HG02870 (cell line): ENCODE measurements around the gene CRBN.

Source experiments
- ATAC-seq: cut with Tn5 transposase; IDR thresholded peaks from one replicate; pipeline ENCODE4 v1.9.1; 2021; ENCODE audit warnings: mild to moderate bottlenecking, moderate library complexity; ENCODE audit not compliant: unreplicated experiment

Gene CRBN

GRCh38 chr3:3179407-3180094 lies at the start of gene CRBN:
TSS of gene CRBN (minus strand) at chr3:3179691. CDS start at chr3:3179687, 4 bp downstream.
- peak; percentile 97 for ATAC-seq

DNA sequence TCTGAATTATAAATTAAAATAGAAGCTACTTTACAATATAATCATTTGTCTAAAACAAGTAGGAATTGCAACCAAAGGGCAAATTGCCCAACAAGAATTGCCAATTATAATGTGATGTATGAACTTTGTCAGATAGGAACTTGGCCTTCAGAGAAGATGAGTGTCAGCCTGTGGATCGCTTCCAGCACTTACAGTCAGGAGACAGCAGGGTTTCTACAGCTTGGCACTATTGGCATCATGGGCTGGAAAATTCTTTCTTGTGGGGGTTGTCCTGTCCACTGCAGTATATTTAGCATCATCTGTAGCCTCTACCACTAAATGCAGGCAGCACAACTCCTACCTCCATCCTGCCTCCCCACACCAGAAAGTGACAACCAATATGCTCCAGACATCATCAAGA lies 48.1 kb upstream of the CRBN start:
- no peak for ATAC-seq

DNA sequence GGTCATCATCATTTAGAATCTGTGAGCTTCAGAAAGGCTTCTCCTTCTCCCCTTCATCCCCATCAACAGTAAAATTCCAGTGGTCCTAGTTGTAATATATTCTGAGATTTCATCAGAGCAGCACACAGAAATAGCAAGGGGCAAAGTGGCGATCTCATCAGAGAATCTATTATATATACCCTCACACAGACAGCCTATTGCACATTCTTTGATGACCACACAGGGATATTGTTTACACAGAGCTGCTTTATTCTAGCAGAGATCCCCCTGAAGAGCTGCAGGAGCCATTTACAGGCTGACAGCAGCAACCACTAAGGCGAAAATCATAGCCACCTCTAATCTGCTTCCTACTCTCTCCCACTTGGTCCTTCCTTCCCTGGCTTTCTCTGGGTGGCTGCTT lies 42.0 kb upstream of the CRBN start:
- ATAC-seq: no peak

- no peak for ATAC-seq
Observed at GRCh38 chr3:3216401-3216800, 36.9 kb upstream of the CRBN start.

- no peak for ATAC-seq
Observed at GRCh38 chr3:3212781-3213440, 33.4 kb upstream of the CRBN start.

GRCh38 chr3:3209714-3210113 lies 30.2 kb upstream of the CRBN start:
- no peak for ATAC-seq

- no peak for ATAC-seq
Observed at GRCh38 chr3:3209057-3209456, 29.6 kb upstream of the CRBN start.

GRCh38 chr3:3201611-3202010 lies 22.1 kb upstream of the CRBN start:
- ATAC-seq: peak; percentile 97

GRCh38 chr3:3200632-3201212 lies 21.2 kb upstream of the CRBN start:
- peak; percentile 43 for ATAC-seq

- no peak for ATAC-seq
Observed at GRCh38 chr3:3199306-3199705, 19.8 kb upstream of the CRBN start.

DNA sequence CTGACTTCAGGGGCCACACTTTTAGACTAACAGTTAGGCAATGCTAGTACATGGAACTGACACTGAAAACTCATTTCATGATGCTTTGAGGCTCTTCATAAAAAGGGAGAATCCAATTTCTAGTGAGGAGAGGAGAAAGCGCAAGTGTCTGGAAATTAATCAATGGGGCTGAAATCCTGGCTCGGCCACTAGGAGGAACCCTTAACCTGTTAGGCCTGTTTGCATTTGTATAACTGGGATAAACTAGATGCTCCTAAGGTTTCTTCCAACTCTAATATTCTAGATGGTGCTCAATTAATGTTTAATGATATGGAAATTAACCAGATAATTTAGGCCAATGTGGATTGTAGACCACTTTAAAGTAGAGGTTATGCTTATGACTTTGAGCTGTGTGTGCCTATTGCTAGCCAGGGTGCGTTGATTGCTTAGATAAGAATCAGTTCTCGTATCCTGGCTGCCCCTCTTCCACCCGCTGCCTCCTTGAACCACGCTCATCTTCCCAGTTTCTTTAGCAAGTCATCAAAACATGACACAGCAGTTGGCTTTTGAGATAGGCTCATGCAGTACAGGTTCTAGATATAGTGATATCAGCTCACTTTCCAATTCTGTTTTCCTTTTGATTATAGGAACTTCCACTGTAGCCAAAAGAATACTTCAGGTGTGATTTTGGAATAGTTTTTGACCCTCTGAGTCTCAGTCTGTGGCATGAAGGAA lies 16.8 kb upstream of the CRBN start:
- no peak for ATAC-seq

GRCh38 chr3:3194861-3195260 lies 15.4 kb upstream of the CRBN start:
- ATAC-seq: no peak

GRCh38 chr3:3192286-3192675 lies 12.8 kb upstream of the CRBN start:
- ATAC-seq: no peak

- ATAC-seq: no peak
Observed at GRCh38 chr3:3191675-3192285, 12.3 kb upstream of the CRBN start.

DNA sequence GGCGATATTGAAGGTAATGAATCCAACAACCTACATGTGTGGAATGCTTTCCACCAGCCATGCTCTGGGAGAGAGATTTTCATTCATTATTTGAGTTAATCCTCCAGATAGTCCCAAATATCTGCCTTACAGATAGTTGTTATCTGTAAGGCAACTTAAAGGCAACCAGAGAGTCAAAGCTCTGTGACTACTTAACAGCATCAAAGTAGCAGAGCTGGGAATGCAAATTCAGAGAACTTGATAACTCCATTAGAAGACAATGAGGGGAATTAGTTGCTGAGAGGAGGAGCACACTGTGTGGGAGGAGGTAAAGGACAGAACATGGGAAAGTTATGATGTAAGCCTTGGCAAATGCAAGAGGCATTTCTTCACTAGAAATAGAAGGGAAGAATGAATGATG lies 10.5 kb upstream of the CRBN start:
- no peak for ATAC-seq

- no peak for ATAC-seq
Observed at GRCh38 chr3:3189102-3189727, 9.7 kb upstream of the CRBN start.

DNA sequence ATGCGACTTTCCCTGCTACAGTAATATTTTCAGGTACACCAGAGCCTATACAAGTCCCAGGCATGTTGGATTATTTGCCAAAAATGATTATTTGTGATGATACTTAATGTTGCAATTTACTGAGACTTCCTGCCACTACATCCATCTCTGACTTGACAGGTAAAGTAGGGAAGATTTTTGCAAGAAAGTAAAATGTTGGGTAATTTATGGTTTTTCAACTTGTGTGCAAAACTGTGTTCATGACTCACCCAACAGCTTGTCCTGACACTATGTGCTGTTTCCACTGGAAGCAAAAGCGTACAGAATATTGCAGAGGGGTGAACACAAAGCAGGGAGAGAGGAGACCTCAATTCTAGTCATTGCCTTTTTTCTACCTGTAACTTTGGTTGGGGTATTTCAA lies 5.4 kb upstream of the CRBN start:
- no peak for ATAC-seq

GRCh38 chr3:3180456-3180855 lies 965 bp upstream of the CRBN start:
- no peak for ATAC-seq

- peak; percentile 7 for ATAC-seq
Observed at GRCh38 chr3:3178498-3179328, 778 bp downstream of the CRBN start.
